HG02759 (cell line): ENCODE measurements around the gene KLHL18.
"Not testable (repeated sequence)": the region's sequence is repeated elsewhere in the genome, so short reads cannot be mapped to it uniquely, and the experiment has no call there.

Experiments used
- ATAC-seq: cut with Tn5 transposase; IDR thresholded peaks from one replicate; pipeline ENCODE4 v1.9.1; 2021; ENCODE audit warnings: mild to moderate bottlenecking, moderate library complexity; ENCODE audit not compliant: unreplicated experiment

The KLHL18 gene

DNA sequence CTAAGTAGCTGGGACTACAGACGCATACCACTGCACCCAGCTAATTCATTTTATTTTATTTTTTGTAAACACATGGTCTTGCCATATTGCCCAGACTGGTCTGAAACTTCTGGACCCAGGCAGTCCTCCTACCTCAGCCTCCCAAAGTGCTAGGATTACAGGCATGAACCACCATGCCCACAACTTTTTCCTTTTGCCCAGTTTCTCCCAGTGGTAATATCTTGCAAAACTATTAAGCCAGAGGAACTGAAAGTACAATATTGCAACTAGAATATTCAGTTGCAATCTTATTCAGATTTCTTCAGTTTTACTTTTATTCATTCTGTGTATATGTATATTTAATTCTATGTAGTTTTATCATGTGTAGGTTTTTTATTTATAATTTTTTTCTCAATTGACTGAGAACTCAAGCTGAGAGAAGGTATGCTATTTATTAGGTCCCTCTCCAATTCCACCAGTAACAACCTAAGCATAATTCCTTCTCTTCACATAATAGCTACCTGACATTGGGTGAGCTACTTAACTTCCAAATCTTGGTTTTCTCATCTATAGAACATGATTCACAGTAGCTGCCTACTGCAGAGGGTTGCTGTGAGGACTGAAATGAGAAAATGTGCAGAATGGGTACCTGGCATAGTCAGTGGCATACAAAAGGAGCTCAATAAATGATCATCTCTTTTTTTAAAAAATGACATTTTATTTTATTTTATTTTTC is 30.8 kb downstream of the KLHL18 start:
- ATAC-seq: no peak

DNA sequence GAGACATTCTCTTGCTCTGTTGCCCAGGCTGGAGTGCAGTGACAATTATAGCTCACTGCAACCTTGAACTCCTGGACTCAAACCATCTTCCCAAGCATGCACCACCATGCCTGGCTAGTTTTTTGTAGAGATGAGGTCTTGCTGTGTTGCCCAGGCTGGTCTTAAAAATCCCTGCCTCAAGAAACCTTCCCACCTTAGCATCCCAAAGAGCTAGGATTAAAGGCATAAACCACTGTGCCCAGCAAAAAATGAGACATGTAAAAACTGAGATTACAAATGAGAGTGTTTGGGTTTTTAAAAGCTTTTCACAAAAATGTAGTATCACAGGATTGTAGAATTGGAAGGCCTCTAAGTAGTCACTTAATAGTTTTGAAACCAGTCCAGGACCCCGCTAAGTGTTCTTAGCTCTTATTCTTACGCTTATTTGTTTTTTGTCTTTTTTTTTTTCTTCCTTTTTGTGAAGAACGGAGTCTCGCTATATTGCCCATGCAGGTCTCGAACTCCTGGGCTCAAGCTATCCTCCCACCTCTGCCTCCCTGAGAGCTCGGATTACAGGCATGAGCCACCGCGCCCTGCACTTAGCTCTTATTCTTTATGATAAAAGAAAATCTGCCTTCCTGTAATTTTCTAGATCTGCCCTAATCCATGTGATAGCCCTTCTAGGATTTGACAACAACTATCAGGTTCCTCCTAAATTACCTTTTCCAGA is 31.5 kb downstream of the KLHL18 start:
- no peak for ATAC-seq

DNA sequence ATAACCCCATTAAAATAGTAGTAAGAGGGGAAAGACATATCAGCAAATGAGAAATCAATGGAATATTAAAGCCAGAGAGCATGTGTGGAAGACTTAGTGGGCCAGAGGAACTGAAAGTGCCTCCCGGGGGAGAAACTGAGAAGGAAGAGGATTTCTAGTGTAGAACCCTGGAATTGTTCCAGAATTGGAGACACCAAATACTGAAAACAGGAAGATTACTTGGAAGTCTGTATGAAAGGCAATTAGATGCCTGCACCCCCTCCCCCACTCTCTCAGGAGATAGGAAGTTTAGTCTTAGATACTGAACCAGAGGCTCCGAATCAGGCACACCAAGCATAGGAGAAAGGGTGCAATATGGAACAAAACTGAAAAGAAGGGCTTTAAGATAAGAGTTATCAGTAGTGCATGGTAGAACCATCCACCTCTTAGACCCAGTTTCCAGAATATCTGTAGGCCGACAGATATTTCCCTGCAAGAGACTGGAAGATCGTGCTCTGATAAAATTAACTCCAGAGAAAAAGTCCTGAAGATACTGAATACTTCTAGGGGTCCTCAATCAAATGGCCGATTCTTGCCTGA is 32.4 kb downstream of the KLHL18 start:
- no peak for ATAC-seq

DNA sequence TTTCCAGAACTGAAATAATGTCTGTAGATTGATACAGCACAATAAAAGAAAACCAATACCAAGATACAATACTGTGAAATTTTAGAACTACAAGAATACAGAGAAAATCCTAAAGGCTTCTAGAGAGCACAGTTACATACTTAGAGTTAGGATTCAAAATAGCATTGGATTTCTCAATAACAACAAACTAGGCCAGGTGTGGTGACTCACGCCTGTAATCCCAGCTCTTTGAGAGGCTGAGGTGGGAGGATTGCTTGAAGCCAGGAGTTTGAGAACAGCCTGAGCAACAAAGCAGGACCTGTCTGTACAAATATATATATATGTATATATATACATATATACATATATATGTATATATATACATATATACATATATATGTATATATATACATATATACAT is 33.4 kb downstream of the KLHL18 start:
- not testable (repeated sequence) for ATAC-seq

DNA sequence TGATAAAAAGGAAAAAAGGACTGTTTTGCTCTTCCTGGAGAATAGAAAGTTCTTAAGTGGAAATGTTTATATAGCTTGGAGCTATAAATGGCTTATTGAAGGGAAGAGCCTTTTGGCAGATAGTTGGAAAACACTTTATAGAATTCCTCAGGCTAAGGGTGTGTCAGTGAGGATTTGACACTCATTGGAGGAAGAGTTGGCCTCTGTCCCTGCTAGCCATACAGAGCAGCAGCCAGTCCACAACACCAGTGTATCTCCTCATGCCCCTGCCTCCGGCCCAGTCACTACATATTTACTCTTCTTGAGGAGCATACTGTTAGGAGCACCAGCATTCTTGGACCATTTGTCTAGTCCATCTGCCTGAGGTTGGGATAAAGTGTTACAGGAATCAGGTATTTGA is 36.2 kb downstream of the KLHL18 start:
- ATAC-seq: no peak

DNA sequence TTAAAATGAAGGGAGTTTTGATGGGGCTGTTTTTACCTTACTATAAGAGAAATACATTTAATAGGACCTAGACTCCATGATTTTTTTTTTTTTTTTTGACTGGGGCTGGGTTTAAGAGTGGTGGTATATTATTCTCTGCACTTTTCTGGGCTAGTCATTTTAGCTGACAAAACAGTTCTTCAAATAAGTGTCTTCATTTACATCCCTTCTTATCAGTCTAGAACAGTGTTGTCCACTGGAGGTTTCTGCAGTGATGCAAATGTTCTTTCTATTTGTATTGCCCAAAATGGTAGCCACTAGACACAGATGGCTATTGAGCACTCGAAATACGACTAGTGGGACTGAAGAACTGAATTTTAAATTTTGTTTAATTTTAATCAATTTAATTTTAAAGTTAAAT is 37.2 kb downstream of the KLHL18 start:
- no peak for ATAC-seq

DNA sequence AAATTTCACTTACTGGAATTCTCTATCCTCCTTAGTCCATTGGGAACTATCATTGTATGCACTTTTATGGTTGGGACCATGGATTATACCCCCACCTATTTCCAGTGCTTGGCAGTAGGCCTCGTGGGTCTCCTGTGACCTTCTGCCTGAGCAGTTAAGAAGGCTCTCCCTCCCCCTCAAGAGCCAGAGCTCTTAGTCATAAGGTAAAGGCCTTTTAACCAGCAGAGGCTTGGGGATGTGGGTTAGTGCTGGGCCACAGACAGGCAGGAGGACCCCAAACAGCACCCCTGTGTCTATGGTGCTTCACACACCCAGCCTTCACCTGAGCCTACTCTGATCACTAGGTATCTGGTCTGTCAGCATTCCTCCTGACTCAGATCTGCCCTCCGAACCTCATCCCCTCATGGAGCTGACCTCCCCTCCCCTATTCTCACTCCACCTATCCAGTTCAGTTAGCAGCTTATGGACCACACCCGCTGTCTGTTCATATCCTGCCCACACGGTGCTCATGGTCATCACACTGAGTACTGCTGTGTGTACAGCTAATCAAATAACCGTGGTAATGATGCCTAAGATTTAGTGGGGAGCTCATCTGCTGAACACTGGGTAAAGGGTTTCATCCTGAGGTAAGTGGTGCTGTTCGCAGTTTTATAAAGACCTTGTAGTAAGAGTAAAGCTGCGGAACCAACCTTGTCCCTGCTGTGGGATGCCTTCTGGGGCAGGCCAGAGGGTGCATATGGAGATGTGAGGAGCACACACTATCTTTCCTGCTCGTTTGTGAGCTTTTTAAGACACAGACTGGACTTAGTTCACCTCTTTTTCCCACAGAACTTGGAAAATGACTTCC is 40.9 kb downstream of the KLHL18 start:
- ATAC-seq: no peak

DNA sequence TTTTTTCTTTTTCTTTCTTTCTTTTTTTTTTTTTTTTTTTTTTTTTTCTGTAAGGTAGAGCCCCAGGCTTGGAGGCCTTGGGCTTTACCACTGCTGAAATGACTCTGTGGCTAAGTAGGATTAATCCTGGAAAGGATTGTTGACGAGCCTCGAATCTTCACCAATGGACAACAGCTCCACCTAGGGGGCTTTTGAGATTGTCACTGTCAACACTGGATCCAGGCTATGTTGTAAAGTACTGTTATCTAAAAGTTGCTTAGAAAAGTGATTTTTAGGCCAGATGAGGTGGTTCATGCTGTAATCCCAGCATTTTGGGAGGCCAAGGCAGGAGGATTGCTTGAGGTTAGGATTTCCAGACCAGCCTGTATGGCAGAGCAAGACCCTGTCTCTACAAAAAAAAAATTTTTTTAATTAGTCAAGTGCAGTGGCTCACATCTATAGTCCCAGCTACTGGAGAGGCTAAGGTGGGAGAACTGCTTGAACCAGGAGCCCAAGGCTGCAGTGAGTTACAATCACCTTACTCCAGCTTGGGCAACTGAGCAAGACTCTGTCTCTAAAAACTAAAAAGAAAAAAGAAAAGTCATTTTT is 41.6 kb downstream of the KLHL18 start:
- ATAC-seq: no peak

DNA sequence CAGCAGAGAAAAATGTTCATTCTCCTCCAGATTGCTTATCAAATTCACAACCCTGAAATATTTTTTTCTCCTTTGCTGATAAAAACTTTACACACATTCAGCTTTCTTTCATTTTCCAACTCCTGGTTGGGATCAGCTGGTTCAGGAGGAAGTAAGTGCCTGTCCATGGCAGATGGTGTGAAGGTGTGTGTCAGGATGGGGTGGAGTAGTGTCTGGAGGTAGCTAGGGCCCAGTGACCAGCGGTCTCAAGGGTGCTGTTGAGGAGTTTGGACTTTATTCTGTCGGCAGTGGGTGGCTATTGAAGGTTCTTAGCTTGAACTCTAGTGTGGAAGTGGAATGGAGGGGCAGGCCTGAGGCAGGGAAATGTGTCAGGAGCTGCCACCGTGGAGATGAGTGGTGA is 51.2 kb downstream of the KLHL18 start:
- no peak for ATAC-seq

DNA sequence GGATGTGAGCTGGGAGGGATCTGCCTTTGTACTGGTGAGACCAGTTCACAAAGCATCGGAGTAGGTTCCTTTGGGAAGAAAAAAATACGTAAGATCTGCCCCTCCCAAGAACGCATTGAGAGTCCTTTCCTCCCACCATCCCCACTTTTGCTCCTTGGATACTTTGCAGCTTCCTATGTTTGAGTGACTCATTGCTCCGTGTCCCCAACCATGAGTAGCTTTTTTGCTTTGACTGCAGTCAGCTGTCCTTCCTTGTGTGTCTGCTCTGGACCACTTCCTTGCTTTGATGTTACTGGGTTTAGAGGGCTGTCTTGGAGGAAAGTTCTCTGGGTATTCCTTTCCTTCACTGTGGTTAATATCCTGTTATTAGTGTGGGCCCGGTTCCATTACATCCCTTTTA is 54.9 kb downstream of the KLHL18 start:
- no peak for ATAC-seq

DNA sequence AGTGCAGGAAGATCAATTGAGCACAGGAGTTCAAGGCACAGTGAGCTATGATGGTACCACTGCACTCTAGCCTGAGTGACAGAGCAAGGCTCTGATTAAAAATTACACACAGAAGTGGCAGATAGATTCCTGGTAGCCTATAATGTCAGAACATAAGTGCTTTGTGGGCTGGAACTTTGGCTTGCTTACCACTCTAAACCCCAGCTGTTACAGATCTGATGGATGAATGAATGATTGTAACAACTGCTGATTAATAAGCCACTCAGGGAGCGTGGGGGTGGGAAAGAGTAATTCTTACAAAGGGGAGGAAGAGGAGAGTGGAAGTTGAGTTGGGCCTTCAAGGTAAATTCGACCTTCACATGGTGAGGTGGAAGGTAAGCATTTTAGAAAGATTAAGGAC is 57.2 kb downstream of the KLHL18 start:
- ATAC-seq: no peak

DNA sequence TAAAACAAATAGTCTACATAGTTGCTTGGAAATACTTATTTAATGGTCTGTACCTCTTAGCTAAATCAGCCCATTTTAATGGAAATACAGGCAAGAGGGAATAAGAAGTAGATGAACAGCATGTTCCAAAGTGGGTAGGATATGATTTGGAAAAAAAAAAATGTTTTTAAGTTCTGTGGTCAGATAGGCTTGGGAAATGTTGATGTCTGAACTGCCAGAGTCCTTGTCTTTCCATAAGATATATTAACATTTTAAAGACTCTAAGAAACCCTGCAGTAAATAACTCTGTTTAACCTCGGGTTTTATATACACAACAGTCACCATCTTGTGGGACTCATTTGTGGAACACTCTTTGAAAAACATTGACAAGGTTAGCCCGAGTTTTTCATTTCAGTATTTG is 58.1 kb downstream of the KLHL18 start:
- no peak for ATAC-seq

DNA sequence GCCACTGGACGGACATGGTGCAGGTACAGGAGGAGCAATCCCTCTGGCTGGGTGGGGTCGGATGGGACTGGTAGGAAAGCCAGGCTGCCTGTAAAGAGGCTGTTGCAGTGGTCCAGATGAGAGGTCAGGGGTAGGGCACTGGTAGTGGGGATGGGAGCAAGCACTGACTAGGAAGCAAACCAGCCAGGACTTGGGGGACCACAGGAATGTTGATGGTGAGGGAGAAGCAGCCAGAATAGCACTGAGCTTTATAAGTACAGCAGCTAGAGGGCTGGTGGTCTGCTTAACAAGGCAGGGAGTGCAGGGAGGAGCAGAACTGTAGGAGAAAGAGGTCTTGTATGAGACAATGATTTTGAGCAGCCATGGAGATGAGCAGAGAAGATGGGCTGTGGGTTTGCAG is 59.4 kb downstream of the KLHL18 start:
- no peak for ATAC-seq

DNA sequence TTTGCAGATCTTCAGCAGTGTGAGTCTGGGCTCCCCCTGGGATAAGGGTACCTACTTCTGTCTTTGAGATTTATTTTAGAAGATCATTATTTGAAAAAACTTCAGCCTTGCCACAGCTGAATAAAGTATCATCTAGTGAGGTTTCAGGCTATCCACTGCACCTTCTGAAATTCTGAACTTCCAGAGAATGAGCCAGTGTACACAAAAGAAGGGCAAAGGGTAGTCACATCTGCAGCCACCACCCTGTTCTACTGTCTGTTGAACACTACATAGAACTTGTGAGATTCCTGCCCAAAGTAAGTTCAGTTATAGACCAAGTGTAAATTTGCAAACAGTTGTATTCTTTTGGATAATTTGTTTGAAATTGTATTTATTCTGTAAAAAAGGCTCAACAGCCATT is 60.1 kb downstream of the KLHL18 start:
- ATAC-seq: no peak

DNA sequence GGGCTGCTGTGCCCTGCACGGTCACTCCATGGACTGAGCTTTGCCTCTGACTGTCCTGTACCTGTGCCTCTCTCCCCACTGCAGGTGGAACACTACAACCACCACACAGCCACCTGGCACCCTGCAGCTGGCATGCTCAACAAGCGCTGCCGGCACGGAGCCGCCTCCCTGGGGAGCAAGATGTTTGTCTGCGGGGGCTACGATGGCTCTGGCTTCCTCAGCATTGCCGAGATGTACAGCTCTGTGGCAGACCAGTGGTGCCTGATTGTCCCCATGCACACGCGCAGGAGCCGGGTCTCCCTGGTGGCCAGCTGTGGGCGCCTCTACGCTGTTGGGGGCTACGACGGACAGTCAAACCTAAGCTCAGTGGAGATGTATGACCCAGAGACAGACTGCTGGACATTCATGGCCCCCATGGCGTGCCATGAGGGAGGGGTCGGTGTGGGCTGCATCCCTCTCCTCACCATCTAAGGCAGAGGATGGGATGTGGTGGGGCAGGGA is 60.8 kb downstream of the KLHL18 start:
- no peak for ATAC-seq

DNA sequence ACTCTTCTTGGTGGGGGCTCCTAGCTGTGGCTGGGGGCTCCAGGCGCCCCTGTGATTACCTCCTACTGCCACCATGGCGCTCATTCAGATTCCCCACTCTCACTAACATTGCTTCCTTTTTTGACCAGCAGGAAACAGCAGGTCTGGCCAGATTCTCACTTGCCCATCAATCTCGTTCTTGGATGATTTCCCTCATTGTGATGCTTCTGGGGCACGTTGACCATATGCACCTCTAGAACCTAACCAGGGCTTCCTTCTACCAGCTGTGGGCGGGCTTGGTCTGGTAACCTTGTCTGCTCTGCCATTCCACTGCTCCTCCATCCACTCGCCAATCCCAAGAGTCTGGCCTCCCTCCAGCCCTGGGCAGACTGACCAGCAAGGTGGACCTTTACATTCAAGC is 62.2 kb downstream of the KLHL18 start:
- ATAC-seq: no peak

DNA sequence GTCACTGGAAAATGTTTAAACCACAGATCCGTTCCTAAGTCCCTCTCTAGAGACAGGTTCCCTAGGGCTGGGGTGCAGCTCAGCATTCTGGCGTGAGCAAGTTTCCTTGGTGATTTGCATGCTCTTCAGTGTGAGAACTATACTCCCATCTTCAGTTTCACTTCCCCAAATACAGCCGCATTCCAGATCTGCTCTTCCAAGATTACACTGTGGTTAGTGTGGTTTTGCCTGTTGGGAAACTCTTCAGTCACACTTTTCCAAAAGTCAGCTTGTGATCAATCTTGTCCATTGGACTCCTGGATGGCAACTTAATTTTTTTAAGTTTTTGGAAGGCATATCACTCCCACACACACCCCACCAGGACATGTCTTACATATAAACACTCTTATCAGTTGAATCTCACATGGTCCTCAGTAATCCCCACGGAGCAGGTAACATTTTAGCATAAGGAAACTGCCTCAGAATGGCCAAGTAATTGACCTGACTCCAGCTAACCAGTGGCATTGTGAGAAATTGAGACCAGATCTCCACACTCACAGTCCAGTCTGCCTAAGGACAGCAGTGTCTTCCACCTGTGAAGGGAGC is 64.6 kb downstream of the KLHL18 start:
- ATAC-seq: peak; percentile 82

DNA sequence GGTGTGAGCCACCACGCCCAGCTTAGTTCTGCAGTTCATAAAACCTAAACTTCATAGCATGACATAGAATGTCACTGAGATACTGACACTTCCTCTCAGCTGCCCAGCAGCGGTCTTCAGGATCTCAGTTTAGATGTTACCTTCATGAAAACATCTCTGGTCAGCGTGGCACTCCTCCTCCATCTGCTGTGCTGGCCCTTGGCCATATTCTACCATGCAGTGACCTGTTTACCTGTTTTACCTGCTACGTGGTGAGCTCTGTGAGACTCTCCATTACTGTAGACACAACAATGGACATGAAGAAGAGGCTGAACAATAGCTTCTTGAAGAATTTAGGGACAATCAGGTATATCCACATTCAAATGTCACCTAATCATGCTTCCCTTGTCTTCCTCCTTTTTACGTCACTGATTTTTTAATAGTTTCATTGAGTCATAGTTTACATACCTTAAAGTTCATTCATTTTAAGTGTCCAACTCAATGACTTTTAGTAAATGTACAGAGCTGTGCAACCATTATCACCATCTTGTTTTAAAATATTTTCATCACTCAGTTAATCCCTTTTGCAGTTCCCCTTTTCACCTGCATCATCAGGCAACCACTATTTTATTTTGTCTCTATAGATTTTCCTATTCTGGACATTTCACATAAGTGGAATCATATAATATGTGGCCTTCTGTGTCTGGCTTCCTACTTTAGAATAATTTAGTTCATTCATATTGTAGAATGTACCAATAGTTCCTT is 65.8 kb downstream of the KLHL18 start:
- ATAC-seq: no peak

DNA sequence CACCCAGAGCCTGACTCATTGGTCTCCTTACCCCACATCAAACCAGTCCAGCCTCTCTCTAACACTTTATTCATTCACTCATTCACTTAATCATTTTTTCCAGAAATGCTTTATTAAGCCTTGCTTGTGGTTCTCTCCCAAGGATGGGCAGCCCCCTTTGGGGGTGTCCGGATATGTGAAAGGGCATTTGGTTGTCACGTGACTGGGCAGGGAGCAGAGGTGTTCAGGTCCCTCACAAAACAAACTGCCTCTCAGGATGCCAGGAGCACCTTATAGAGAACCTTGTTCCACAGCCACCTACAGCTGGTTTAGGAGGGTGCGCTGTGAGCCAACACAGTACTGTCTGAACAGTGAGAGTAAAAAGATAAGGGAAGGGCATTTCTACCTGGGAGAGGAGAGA is 72.3 kb downstream of the KLHL18 start:
- no peak for ATAC-seq

DNA sequence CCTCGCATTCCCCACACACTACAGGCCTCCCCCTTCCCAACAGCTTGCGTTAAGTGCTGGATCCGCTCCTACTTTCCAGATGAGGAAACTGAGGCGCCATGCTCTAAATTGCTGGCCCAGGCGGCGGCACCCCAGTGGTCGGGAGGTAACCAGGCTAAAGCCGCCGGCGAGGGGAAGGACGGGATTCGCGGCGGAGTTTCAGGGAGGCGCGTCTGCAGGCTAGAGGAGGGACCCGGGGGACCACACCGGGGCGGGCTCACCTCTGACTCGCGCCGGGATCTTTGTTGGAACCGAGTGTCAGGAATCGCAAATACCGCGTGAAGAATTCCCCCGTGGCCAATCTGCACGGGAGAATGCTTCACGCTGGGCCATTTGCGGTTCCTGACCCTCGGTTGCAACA is 73.5 kb downstream of the KLHL18 start:
- no peak for ATAC-seq
